ENCODE data around the gene ACAA1.
"Not testable (repeated sequence)": the region's sequence is repeated elsewhere in the genome, so short reads cannot be mapped to it uniquely, and the experiment has no call there.

ACAA1 gene

DNA sequence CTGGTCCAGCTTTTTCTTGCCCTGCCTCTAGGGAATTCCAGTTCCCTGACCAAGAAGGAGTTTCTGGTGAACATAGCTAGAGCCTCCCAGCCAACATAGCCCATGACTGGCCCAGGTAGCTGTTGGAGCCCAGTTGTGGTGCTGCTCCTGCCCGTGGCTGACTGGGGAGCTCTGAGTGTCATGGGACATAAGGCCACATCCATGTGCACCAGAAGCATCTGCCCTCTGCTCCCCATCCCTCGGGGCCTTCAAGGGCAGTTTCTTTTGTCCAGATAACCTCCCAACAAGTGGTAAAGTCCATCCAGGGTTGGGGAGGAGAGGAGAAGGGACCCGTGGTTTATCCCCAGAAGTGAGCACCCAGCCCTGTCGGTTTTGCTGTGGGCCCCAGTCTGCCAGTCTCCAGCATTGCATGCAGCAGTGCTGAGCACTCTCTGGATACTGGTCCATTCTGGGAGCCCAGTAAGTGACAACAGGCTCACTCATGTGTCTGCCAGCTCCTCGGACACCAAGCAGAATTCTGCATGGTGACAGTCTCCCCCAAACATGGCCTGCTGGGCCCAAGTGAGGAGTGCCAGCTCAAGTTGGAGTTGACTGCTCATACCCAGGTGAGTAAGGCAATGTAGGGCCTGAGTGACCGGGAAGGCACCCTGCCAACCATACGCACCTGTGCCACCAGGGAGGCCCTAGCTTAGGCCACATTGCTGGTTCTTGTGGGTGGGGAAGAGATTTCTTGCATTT lies 28.8 kb downstream of the ACAA1 start:
- no peak for DNase-seq (ENCODE audit: extremely low read depth in 1 of 2, low read depth in 1 of 2)

- DNase-seq (ENCODE audit: extremely low read depth in 1 of 2, low read depth in 1 of 2) = no peak
These were observed 31.4 kb downstream of the ACAA1 start for GRCh38 chr3:38105525-38105924.

DNA sequence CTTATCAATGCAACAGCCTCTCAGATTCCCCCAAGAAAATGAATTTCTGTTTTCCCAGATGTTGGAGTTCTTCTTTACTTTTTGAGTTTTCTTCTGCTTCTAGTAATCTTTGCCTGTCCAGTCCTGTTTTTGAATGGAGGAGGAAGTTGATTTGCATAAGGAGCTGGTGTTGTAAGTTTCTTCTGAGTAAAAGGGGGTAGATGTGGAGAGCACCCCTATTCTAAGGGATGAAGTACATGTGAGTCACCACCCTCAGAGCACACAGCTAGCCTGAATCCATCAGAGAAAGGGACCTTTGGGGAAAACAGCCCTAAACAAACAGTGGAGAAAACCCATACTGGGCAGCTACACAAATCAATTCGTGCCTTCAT lies 34.5 kb downstream of the ACAA1 start:
- no peak for DNase-seq (ENCODE audit: extremely low read depth in 1 of 2, low read depth in 1 of 2)

DNA sequence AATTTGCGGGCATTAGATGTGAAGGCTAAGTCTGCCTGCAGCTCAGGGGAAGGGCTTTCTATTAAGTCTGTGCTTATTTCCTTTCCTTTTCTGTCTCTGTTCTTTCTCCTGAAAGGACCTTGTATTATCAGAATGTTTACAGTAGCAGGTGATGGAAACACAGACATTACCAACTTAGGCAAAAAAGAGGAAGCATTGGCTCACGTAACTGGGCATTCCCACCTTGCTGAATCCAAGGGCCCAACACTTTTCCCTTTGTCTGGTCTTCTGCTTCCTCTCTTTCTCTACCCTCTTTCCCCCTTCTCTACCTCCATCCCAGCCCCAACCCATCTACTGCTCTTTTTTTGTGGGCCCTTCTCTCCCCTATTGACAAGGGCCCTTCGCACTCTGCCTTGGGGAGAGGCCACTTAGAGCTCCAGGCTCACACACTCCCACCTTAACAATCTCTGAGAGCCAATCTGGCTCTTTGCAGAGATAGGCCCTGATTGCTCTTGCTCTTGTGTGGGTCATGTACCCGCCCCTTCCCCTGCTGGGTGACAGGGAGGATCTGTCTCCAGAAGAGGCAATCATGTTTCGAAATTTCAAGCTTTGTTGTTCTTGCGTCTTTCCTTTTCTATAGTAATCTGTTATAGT lies 35.0 kb downstream of the ACAA1 start:
- no peak for DNase-seq (ENCODE audit: extremely low read depth in 1 of 2, low read depth in 1 of 2)

DNA sequence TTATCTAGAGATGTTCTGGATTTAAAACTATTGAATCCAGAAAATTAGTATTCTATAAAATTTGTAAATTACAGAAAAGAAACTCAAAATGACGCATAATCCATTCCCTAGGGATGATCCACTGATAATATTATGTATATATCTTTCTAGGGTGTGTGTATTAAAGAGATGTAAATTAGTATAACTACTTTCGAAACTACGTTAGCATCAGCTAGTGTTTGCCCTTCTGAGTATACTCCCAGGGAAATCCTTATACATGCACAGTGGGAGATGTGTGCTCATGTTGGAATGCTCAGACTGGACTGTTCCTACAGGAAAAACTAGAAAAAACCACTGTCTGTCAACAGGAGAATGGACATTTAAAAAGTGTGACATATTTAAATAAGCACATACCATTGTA lies 36.4 kb downstream of the ACAA1 start:
- no peak for DNase-seq (ENCODE audit: extremely low read depth in 1 of 2, low read depth in 1 of 2)

GRCh38 chr3:38099518-38099917 lies 37.4 kb downstream of the ACAA1 start:
- DNase-seq (ENCODE audit: extremely low read depth in 1 of 2, low read depth in 1 of 2) = no peak

GRCh38 chr3:38098376-38098723 lies 38.6 kb downstream of the ACAA1 start:
- no peak for DNase-seq (ENCODE audit: extremely low read depth in 1 of 2, low read depth in 1 of 2)

- DNase-seq (ENCODE audit: extremely low read depth in 1 of 2, low read depth in 1 of 2) = no peak
These were observed 39.2 kb downstream of the ACAA1 start for GRCh38 chr3:38097446-38098375.

- DNase-seq (ENCODE audit: extremely low read depth in 1 of 2, low read depth in 1 of 2) = no peak
These were observed 41.1 kb downstream of the ACAA1 start for GRCh38 chr3:38095669-38096483.

DNA sequence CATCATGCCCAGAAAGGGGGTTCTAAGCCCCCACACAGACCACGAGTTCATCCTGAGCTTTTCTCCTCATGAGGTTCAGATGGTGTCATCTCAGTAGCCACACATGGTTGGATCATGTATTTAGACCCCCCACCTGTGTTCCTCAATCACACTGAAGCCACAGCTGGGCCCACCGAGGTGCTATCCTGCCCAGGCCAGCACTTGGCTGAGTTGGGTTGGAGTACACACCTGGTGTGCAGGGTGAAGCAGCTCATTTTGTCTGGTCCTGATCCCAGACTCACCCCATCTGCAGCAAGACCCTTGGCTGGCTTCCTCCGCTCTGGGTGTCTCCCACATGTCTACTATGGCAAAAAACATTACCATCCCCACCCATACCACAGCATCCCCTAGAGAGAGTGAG lies 41.9 kb downstream of the ACAA1 start:
- no peak for DNase-seq (ENCODE audit: extremely low read depth in 1 of 2, low read depth in 1 of 2)

GRCh38 chr3:38090453-38090852 lies 46.5 kb downstream of the ACAA1 start:
- no peak for DNase-seq (ENCODE audit: extremely low read depth in 1 of 2, low read depth in 1 of 2)

DNA sequence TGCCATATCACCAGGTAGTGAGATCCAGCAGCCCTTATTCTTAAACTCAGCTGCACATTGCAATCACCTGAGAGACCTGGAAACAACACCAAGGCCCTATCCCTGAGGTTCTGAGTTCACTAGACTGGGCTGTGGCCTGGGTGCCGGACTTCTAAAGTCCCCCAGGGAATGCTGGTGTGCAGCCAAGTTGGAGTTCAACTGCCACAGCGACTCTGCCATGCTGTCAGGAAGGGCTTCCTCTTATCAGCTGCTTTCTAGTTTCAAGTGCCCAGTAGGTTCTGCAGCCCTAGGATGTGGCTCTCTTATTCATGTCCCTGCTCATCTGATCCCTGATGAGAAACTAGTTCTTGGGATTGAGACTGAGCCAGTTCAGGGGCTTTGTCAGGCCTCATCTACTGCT lies 47.8 kb downstream of the ACAA1 start:
- no peak for DNase-seq (ENCODE audit: extremely low read depth in 1 of 2, low read depth in 1 of 2)

DNA sequence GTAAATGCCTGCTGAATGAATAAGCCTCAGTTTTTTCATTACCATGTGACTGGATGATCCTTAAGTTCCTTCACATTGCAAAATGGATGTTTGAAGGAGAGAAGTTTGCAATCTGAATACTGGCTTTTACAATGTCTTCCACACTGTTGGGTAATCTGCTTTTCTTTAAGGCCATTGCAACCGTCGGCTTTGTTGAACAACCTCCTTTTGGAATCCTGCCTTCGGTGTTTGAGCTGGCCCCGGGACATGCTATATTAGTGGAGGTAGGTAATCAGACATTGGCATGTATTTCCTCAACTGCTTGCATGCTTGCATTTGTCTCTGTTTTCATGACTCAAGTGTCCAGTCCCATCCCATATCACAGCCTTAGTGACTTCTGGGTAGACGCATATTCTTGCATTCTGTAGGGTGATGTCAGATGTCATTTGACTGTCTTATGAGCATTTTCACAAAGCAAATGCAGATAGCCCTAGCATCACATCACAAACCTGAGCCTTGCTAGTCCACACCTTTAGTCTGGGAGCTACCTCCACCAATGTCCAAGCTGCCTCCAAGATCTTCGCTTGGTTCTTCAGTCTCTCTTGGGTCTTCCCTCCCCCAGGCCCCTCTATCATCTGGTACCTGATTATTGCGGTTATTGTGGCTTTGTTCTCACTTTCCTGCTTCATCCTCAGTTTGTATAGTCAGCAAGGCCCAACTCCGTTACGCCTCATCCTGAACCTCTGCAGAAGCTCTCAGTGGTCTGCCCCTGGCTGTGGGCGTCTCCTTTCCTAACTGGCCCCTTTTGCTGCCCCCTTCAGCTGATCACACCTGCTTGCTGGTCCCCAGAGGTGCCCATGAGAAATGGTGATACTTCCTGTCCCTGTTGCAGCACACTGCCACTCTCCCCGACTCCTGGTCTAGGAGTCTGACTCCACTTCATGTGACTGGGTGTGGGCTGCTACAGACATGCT lies 48.5 kb downstream of the ACAA1 start:
- DNase-seq (ENCODE audit: extremely low read depth in 1 of 2, low read depth in 1 of 2) = no peak

GRCh38 chr3:38087278-38087677 lies 49.6 kb downstream of the ACAA1 start:
- not testable (repeated sequence) for DNase-seq (ENCODE audit: extremely low read depth in 1 of 2, low read depth in 1 of 2)

DNA sequence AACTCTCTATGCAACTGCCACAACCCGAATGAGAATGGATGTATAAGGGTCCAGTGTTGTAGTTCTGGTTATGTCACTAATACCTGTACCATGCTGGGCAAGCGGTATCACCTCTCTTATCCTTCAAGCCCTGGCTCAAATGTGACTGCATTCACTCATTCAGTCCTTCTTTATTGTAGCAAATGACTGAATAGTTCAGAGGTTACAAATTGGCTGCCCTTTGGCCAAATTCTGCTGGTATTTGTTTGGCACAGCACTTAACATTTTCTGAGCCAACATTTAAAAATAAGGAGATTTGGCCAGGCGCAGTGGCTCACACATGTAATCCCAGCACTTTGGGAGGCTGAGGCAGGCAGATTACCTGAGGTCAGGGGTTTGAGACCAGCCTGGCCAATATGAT lies 50.4 kb downstream of the ACAA1 start:
- DNase-seq (ENCODE audit: extremely low read depth in 1 of 2, low read depth in 1 of 2) = no peak

- DNase-seq (ENCODE audit: extremely low read depth in 1 of 2, low read depth in 1 of 2) = no peak
These were observed 51.0 kb downstream of the ACAA1 start for GRCh38 chr3:38085943-38086324.

DNA sequence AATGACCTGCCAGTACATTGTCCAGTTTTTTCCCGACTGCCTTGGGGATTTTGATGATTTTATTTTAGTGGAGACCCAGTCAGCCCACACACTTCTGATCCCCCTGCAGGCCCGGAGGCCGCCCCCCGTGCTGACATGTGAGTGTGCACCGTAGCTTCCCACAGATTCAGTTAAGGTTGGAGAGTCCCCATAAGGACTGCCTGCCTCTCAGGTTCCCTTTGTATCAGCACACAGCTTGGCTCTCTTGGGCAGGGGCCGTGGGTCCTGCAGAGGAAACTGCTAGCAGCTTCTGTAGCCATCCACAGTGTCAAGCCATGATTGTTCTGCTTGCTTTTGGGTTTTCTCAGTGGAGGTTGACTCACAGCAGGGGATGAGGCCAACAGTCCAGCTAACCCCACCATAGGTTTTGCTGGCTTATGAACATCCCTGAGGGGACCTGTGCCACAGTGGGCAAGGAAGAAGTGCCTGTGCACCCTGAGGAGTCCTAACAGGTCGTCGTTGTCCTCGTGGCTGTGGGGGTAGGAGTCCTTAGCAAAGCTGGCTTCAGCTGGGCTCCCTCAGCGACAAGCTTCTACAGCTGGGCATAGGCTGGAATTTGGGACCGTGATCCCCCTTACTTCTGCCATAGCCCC lies 51.5 kb downstream of the ACAA1 start:
- DNase-seq (ENCODE audit: extremely low read depth in 1 of 2, low read depth in 1 of 2) = no peak

DNA sequence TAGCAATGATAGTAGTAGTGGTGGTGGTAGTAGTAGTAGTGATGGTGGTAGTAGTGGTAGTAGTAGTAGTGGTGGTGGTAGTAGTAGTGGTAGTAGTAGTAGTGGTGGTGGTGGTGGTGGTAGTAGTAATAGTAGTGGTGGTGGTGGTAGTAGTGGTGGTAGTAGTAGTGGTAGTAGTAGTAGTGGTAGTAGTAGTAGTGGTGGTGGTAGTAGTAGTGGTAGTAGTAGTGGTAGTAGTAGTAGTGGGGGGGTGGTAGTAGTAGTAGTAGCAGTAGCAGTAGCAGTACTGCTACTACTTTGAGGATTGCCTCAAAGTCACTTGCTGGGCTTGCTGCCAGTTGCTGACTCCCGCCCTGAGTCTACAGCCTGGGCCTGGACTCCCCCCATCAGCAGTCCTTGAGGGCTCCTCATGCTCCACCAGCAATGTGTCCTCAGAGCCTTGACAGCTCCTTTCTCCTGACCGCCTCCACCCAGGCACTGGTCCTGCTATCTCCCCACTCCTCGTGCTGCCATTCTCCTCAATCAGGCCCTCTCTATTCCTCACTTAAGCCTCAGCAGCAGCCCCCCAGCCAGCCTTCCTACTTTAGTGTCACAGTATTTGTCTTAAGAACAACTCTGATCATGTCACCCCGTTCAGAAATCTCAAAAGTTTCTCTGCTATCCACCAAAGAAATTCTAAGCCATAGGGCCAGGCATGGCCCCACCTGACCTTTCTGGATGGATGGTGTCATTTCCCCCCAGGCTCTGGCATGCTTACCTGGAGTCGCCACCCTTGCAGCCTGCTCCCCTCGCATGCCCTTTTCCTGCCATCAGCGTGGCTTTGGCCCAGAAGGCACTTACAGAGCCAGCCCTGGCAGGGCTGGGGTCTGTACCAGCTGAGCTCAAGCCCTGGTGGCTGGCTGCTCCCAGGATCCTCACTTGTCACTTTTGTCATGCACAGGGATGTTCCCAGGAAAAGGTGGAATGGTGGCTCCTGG lies 52.3 kb downstream of the ACAA1 start:
- no peak for DNase-seq (ENCODE audit: extremely low read depth in 1 of 2, low read depth in 1 of 2)

All from stimulated activated CD8-positive, alpha-beta memory T cell treated with anti-CD3 and anti-CD28 coated beads, Interleukin-7, amount 100 ng/mL, for 48 hours (primary cell).